GM18517 (cell line): ENCODE data around the gene CD4.
"Not testable (repeated sequence)": the region's sequence is repeated elsewhere in the genome, so short reads cannot be mapped to it uniquely, and the experiment has no call there.

ENCODE experiments used
- ATAC-seq: cut with Tn5 transposase; IDR thresholded peaks from one replicate; pipeline ENCODE4 v1.9.1; 2021; ENCODE audit warnings: mild to moderate bottlenecking, moderate library complexity; ENCODE audit not compliant: unreplicated experiment

The CD4 gene

GRCh38 chr12:6788972-6789924 lies at the start of gene CD4:
Gene CD4 (plus strand): TSS chr12:6789528. CDS start chr12:6800139, 10,611 bp downstream.
- no peak for ATAC-seq

GRCh38 chr12:6742080-6742479 lies 47.2 kb upstream of the CD4 start:
- not testable (repeated sequence) for ATAC-seq

GRCh38 chr12:6742834-6743233 lies 46.5 kb upstream of the CD4 start:
- no peak for ATAC-seq

GRCh38 chr12:6743300-6743699 lies 46.0 kb upstream of the CD4 start:
- not testable (repeated sequence) for ATAC-seq

GRCh38 chr12:6745741-6746525 lies 43.4 kb upstream of the CD4 start:
- no peak for ATAC-seq

- no peak for ATAC-seq
Observed at GRCh38 chr12:6747216-6747615, 42.1 kb upstream of the CD4 start.

GRCh38 chr12:6748761-6749160 lies 40.6 kb upstream of the CD4 start:
- no peak for ATAC-seq

GRCh38 chr12:6750506-6750905 lies 38.8 kb upstream of the CD4 start:
- no peak for ATAC-seq

GRCh38 chr12:6751767-6752166 lies 37.6 kb upstream of the CD4 start:
- no peak for ATAC-seq

- ATAC-seq = no peak
Observed at GRCh38 chr12:6752167-6752920, 37.0 kb upstream of the CD4 start.

GRCh38 chr12:6752921-6753771 lies 36.2 kb upstream of the CD4 start, which contains the start of gene MLF2:
Gene MLF2 (minus strand): TSS chr12:6753141. CDS start chr12:6752334, 807 bp downstream.
- peak; percentile 83 for ATAC-seq

GRCh38 chr12:6753772-6754356 lies 35.5 kb upstream of the CD4 start:
- ATAC-seq = no peak

- no peak for ATAC-seq
Observed at GRCh38 chr12:6754411-6754810, 34.9 kb upstream of the CD4 start.

GRCh38 chr12:6757028-6757690 lies 32.2 kb upstream of the CD4 start:
- ATAC-seq = no peak

GRCh38 chr12:6758506-6759095 lies 30.7 kb upstream of the CD4 start:
- ATAC-seq = no peak

GRCh38 chr12:6759741-6760140 lies 29.6 kb upstream of the CD4 start:
- ATAC-seq = no peak

- ATAC-seq = no peak
Observed at GRCh38 chr12:6763380-6763779, 25.9 kb upstream of the CD4 start.

- ATAC-seq = peak; percentile 86
Observed at GRCh38 chr12:6764011-6764828, 25.1 kb upstream of the CD4 start.
